ENCODE measurements around the gene IRF2BP2.

DNA sequence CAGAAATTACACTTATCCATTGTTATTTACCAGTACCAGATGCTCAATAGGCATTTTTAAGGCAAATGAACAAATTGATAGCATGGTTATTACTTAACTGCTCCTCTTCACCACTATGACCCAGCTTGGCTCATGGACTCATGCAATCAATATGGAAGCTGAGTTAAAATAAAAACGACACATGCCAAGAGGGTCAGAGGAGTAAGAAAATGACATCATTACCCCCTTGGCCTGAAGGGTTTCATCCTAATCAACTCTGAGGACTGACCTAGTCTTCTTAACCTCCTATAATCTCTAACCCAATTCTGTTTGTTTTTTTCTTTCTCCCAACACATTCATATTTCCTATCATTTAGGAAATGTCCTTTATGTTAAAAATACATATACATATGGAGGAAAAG is 41.6 kb downstream of the IRF2BP2 start:
- TF ChIP-seq, protein P1, sequence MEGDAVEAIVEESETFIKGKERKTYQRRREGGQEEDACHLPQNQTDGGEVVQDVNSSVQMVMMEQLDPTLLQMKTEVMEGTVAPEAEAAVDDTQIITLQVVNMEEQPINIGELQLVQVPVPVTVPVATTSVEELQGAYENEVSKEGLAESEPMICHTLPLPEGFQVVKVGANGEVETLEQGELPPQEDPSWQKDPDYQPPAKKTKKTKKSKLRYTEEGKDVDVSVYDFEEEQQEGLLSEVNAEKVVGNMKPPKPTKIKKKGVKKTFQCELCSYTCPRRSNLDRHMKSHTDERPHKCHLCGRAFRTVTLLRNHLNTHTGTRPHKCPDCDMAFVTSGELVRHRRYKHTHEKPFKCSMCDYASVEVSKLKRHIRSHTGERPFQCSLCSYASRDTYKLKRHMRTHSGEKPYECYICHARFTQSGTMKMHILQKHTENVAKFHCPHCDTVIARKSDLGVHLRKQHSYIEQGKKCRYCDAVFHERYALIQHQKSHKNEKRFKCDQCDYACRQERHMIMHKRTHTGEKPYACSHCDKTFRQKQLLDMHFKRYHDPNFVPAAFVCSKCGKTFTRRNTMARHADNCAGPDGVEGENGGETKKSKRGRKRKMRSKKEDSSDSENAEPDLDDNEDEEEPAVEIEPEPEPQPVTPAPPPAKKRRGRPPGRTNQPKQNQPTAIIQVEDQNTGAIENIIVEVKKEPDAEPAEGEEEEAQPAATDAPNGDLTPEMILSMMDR (IDR thresholded peaks at IDR 0.05), result no peak
- TF ChIP-seq EZH2 (IDR thresholded peaks at IDR 0.05; ENCODE audit: borderline replicate concordance, insufficient read depth, low read depth, low read length, poor library complexity, severe bottlenecking), result no peak
